Measurements from ENCODE around the gene RCSD1.

The RCSD1 gene

DNA sequence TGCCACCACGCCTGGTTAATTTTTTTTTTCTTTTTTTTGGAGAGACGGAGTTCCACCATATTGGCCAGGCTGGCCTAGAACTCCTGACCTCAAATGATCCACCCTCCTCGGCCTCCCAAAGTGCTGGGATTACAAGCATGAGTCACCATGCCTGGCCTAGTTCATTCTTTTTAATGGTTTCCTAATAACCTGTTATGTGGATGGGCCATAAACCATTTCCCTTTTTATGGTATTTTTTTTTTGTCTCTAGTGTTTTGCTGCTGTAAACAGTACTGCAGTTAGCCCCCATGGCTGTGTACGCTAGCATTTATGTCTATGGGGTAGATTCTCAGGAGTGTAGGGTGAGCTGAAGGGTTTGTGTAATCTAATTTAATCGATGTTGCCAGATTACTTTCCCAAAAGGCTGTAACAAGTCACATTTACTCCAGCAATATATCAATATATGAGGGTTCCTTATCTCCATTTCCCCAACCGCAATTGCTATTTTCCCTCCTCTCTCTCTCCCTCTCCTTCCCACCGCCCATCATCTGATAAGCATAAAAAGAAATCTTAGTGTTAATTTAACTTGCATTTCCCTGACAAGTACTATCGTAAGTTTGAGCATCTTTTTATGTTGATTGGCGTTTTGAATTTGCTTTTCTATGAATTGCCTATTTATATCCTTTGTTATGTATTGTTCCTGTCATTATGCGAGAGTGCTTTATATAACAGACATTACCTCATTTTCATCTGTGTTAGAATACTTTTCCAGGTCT is 28.7 kb downstream of the RCSD1 start:
- no peak overlapping the region for H2AFZ ChIP-seq (ENCODE audit: low read depth, low read length)
- H3K4me2 ChIP-seq (ENCODE audit: low read length, poor library complexity, severe bottlenecking) = no peak overlapping the region
- no peak overlapping the region for H2BK12ac ChIP-seq (ENCODE audit: low read length in 2 of 2)
- no peak overlapping the region for H2BK15ac ChIP-seq (ENCODE audit: low read depth, poor library complexity, severe bottlenecking)
- H2AK5ac ChIP-seq (ENCODE audit: low read length, severe bottlenecking) = no peak overlapping the region
- no peak overlapping the region for H3K14ac ChIP-seq (ENCODE audit: low read length in 2 of 2)
- H2BK5ac ChIP-seq (ENCODE audit: low read depth, low read length, poor library complexity, severe bottlenecking) = no peak overlapping the region
- H3K23ac ChIP-seq (ENCODE audit: low read length in 2 of 2) = no peak overlapping the region
- H3K27ac ChIP-seq (ENCODE audit: low read length, poor library complexity, severe bottlenecking) = no peak overlapping the region
- WGBS = 59% methylated on average over 6 of the region's 10 CpGs
- no peak overlapping the region for H2BK120ac ChIP-seq (ENCODE audit: low read depth, low read length)
- peak; percentile 65 for DNase-seq
- no peaks in the 10 kb centered on the region for H3K36me3 ChIP-seq (ENCODE audit: control insufficient read depth in 1 of 2, insufficient read depth in 2 of 2, low read depth in 1 of 2, low read length in 2 of 2)
- no peaks in the 10 kb centered on the region for H3K79me1 ChIP-seq (replicated peaks; ENCODE audit: low read length, poor library complexity, severe bottlenecking)
- H3K4me1 ChIP-seq (ENCODE audit: control insufficient read depth, insufficient read depth, low read depth, low read length) = peaks cover 15% of the 10 kb centered on the region
- H3K27me3 ChIP-seq (ENCODE audit: control insufficient read depth in 1 of 2, insufficient read depth in 1 of 2, low read length in 2 of 2) = no peaks in the 10 kb centered on the region
- H3K18ac ChIP-seq (ENCODE audit: low read depth in 1 of 2, low read length in 2 of 2) = no peak overlapping the region
- H4K8ac ChIP-seq (ENCODE audit: low read length) = no peak overlapping the region
- H3K9ac ChIP-seq (ENCODE audit: low read length) = no peak overlapping the region
- no peaks in the 10 kb centered on the region for H3K9me3 ChIP-seq (ENCODE audit: control insufficient read depth, low read length)
- no peak overlapping the region for H3K4ac ChIP-seq (ENCODE audit: low read depth in 1 of 2, low read length in 2 of 2)
- no peak overlapping the region for H4K91ac ChIP-seq (ENCODE audit: low read length)
- no peak overlapping the region for H3K4me3 ChIP-seq (ENCODE audit: insufficient read depth in 1 of 2, low read depth in 1 of 2, low read length in 2 of 2)

DNA sequence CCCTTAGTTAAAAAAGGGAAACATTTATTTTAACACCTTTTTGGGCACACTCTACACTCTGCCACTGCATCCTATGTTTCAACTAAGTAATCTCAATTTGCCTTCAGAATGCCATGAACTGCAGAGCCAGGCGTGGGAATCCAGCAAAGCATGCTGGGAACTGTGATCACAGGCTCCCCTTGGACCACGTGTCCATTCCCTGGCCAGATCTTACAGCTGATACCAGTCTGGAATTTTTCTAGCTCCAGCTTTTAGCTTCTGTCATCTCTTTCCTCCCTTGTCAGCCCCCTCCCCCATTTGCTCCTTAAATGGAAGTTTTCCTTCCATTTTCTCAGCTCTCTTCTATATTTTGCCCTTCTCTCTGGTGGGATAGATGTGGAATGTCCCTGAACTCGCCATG is 29.4 kb downstream of the RCSD1 start:
- Histone ChIP-seq H3K14ac (ENCODE audit: low read length in 2 of 2) (no peak overlapping the region), H3K4ac (ENCODE audit: low read depth in 1 of 2, low read length in 2 of 2) (no peak overlapping the region), H4K8ac (ENCODE audit: low read length) (no peak overlapping the region), H2BK5ac (ENCODE audit: low read depth, low read length, poor library complexity, severe bottlenecking) (no peak overlapping the region), H2BK12ac (ENCODE audit: low read length in 2 of 2) (peak overlapping the region in 1 of 2 experiments; percentile 11), H3K79me1 (replicated peaks; ENCODE audit: low read length, poor library complexity, severe bottlenecking) (no peaks in the 10 kb centered on the region), H4K91ac (ENCODE audit: low read length) (peak overlapping the region; percentile 52), H3K9me3 (ENCODE audit: control insufficient read depth, low read length) (no peaks in the 10 kb centered on the region), H3K27me3 (ENCODE audit: control insufficient read depth in 1 of 2, insufficient read depth in 1 of 2, low read length in 2 of 2) (no peaks in the 10 kb centered on the region), H2AK5ac (ENCODE audit: low read length, severe bottlenecking) (no peak overlapping the region), H2BK15ac (ENCODE audit: low read depth, poor library complexity, severe bottlenecking) (no peak overlapping the region), H2BK120ac (ENCODE audit: low read depth, low read length) (no peak overlapping the region), H3K4me3 (ENCODE audit: insufficient read depth in 1 of 2, low read depth in 1 of 2, low read length in 2 of 2) (no peak overlapping the region), H3K4me1 (ENCODE audit: control insufficient read depth, insufficient read depth, low read depth, low read length) (peaks cover 18% of the 10 kb centered on the region), H3K9ac (ENCODE audit: low read length) (no peak overlapping the region), H3K18ac (ENCODE audit: low read depth in 1 of 2, low read length in 2 of 2) (no peak overlapping the region), H3K27ac (ENCODE audit: low read length, poor library complexity, severe bottlenecking) (no peak overlapping the region), H3K4me2 (ENCODE audit: low read length, poor library complexity, severe bottlenecking) (no peak overlapping the region), H3K23ac (ENCODE audit: low read length in 2 of 2) (no peak overlapping the region), H3K36me3 (ENCODE audit: control insufficient read depth in 1 of 2, insufficient read depth in 2 of 2, low read depth in 1 of 2, low read length in 2 of 2) (no peaks in the 10 kb centered on the region), H2AFZ (ENCODE audit: low read depth, low read length) (no peak overlapping the region)
- 46% methylated on average over 3 of the region's 3 CpGs for WGBS
- peak; percentile 75 for DNase-seq

DNA sequence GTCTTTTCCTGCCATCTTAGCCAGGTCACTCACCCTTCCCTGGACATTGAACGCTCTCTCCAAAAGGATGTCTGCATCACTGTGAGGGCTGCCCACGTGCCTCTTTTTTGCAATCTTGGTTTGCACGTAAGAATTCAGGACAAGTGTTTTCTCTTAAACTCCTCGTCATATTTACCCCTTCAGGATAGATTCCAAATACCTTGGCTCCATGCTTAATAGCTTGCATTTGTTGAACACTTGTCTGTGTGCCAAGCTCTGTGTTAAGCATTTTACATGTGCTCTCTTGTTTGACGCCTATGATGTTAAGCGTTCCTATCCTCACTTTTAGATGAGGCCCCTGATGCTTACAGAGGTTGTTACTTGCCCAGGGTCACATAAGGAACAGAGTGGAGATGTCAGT is 29.8 kb downstream of the RCSD1 start:
- Histone ChIP-seq H2BK120ac (ENCODE audit: low read depth, low read length) (no peak overlapping the region), H3K27ac (ENCODE audit: low read length, poor library complexity, severe bottlenecking) (no peak overlapping the region), H2AFZ (ENCODE audit: low read depth, low read length) (no peak overlapping the region), H3K4me2 (ENCODE audit: low read length, poor library complexity, severe bottlenecking) (no peak overlapping the region), H2BK15ac (ENCODE audit: low read depth, poor library complexity, severe bottlenecking) (no peak overlapping the region), H2AK5ac (ENCODE audit: low read length, severe bottlenecking) (no peak overlapping the region), H3K79me1 (replicated peaks; ENCODE audit: low read length, poor library complexity, severe bottlenecking) (no peaks in the 10 kb centered on the region), H3K18ac (ENCODE audit: low read depth in 1 of 2, low read length in 2 of 2) (peak overlapping the region in 1 of 2 experiments; percentile 6), H4K8ac (ENCODE audit: low read length) (no peak overlapping the region), H2BK12ac (ENCODE audit: low read length in 2 of 2) (peak overlapping the region in 1 of 2 experiments; percentile 50), H4K91ac (ENCODE audit: low read length) (peak overlapping the region; percentile 52), H3K36me3 (ENCODE audit: control insufficient read depth in 1 of 2, insufficient read depth in 2 of 2, low read depth in 1 of 2, low read length in 2 of 2) (no peaks in the 10 kb centered on the region), H2BK5ac (ENCODE audit: low read depth, low read length, poor library complexity, severe bottlenecking) (no peak overlapping the region), H3K4ac (ENCODE audit: low read depth in 1 of 2, low read length in 2 of 2) (no peak overlapping the region), H3K14ac (ENCODE audit: low read length in 2 of 2) (no peak overlapping the region), H3K23ac (ENCODE audit: low read length in 2 of 2) (no peak overlapping the region), H3K9me3 (ENCODE audit: control insufficient read depth, low read length) (no peaks in the 10 kb centered on the region), H3K27me3 (ENCODE audit: control insufficient read depth in 1 of 2, insufficient read depth in 1 of 2, low read length in 2 of 2) (no peaks in the 10 kb centered on the region), H3K9ac (ENCODE audit: low read length) (no peak overlapping the region), H3K4me1 (ENCODE audit: control insufficient read depth, insufficient read depth, low read depth, low read length) (peaks cover 18% of the 10 kb centered on the region), H3K4me3 (ENCODE audit: insufficient read depth in 1 of 2, low read depth in 1 of 2, low read length in 2 of 2) (no peak overlapping the region)
- WGBS = 86% methylated on average over 6 of the region's 6 CpGs
- no peak for DNase-seq

DNA sequence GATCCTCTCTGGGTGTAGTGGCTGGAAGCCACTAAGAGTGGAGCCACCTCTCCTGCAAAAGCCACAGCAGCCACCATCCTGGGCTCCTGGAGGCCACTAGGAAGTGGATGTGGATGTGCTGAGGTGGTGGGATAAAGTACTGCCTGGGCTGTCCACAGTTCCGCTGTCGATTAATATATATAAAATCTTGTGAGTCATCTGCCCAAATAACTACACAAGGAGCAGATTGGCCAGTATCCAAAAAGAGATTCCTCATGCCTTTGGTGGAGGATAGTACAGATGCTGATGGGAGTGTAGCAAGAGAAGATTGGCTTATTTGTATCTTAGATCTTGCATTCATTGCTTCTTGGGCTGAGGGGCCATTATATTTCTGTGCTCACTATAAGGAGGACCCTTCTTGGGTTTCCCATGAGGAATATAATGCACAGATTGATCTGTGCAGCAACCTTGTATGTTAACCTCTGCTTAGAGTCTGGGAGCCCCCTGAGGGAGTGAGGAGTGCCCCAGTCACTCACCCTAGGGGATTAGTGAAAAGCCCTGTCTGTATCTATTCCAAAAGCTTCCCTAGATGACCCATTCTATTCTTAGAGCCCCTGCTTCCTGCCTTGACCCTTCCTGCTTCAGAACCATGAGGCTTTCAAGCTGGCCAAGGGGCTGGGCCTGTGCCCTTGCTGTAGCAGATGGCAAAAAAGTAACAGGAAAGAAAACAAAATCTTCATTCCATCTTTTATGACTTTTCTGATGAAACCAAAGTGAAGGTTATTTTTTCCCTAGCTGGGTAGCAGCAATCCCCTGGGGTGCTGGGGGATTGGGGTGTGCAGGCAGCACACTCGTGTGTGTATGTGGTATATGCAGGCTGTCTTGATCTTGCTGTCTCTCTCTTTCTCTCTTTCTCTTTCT is 31.7 kb downstream of the RCSD1 start:
- H3K23ac ChIP-seq (ENCODE audit: low read length in 2 of 2) = no peak overlapping the region
- H3K4me1 ChIP-seq (ENCODE audit: control insufficient read depth, insufficient read depth, low read depth, low read length) = peaks cover 18% of the 10 kb centered on the region
- no peak overlapping the region for H4K91ac ChIP-seq (ENCODE audit: low read length)
- no peak overlapping the region for H2AFZ ChIP-seq (ENCODE audit: low read depth, low read length)
- H4K8ac ChIP-seq (ENCODE audit: low read length) = no peak overlapping the region
- H3K4ac ChIP-seq (ENCODE audit: low read depth in 1 of 2, low read length in 2 of 2) = no peak overlapping the region
- no peak overlapping the region for H3K14ac ChIP-seq (ENCODE audit: low read length in 2 of 2)
- H3K36me3 ChIP-seq (ENCODE audit: control insufficient read depth in 1 of 2, insufficient read depth in 2 of 2, low read depth in 1 of 2, low read length in 2 of 2) = no peaks in the 10 kb centered on the region
- H3K27ac ChIP-seq (ENCODE audit: low read length, poor library complexity, severe bottlenecking) = peak overlapping the region; percentile 7
- peak overlapping the region; percentile 54 for H2BK15ac ChIP-seq (ENCODE audit: low read depth, poor library complexity, severe bottlenecking)
- peak; percentile 76 for DNase-seq
- peak overlapping the region; percentile 84 for H2AK5ac ChIP-seq (ENCODE audit: low read length, severe bottlenecking)
- H2BK120ac ChIP-seq (ENCODE audit: low read depth, low read length) = peak overlapping the region; percentile 6
- 100% methylated on average over 1 of the region's 3 CpGs for WGBS
- no peaks in the 10 kb centered on the region for H3K27me3 ChIP-seq (ENCODE audit: control insufficient read depth in 1 of 2, insufficient read depth in 1 of 2, low read length in 2 of 2)
- no peak overlapping the region for H3K9ac ChIP-seq (ENCODE audit: low read length)
- no peaks in the 10 kb centered on the region for H3K9me3 ChIP-seq (ENCODE audit: control insufficient read depth, low read length)
- peak overlapping the region; percentile 13 to 88 for H2BK12ac ChIP-seq (ENCODE audit: low read length in 2 of 2)
- H3K18ac ChIP-seq (ENCODE audit: low read depth in 1 of 2, low read length in 2 of 2) = peak overlapping the region in 1 of 2 experiments; percentile 64
- H2BK5ac ChIP-seq (ENCODE audit: low read depth, low read length, poor library complexity, severe bottlenecking) = no peak overlapping the region
- no peaks in the 10 kb centered on the region for H3K79me1 ChIP-seq (replicated peaks; ENCODE audit: low read length, poor library complexity, severe bottlenecking)
- peak overlapping the region; percentile 4 for H3K4me2 ChIP-seq (ENCODE audit: low read length, poor library complexity, severe bottlenecking)
- no peak overlapping the region for H3K4me3 ChIP-seq (ENCODE audit: insufficient read depth in 1 of 2, low read depth in 1 of 2, low read length in 2 of 2)

All from mesenchymal stem cell (in vitro differentiated cells and primary cell).